PC-3 (cell line): Measurements from ENCODE around the gene ADAMTS9. TPM values are rescaled to one million over a fixed set of nuclear protein-coding genes. Genes with fewer than 3 reads are reported as not detected.

Source experiments
- ATAC-seq: fragments of 200-7000 bp; cut with Tn5 transposase; 2 replicates; pipeline ENCODE4 v1.9.1; 2020; ENCODE audit warnings: mild to moderate bottlenecking, moderate library complexity
- BruUV-seq: library from RNA; stranded (reverse); fragments of 400-500 nt; replicated peaks from 2 replicates; lab custom pipeline; 2021; lab: Mats Ljungman, UMichigan
- CTCF ChIA-PET: fragments of 300-600 bp; sonication (Branson Sonifier 250); formaldehyde crosslinking; loops from one replicate; lab custom pipeline; 2022; ENCODE audit warnings: antibody characterized with exemption; lab: Charles Lee
- POLR2A ChIA-PET: fragments of 300-600 bp; sonication (Branson Sonifier 250); formaldehyde crosslinking; loops from one replicate; lab custom pipeline; 2022; ENCODE audit warnings: antibody characterized with exemption; ENCODE audit not compliant: unreplicated experiment; lab: Charles Lee
- DNase-seq: peaks from one replicate; pipeline ENCODE4 v3.0.0-alpha.2; 2015
- H2AFZ ChIP-seq: fragments of 300-600 bp; sonication (generic); 2 replicates; pipeline ENCODE4 v1.6.0; 2016; ENCODE audit warnings: antibody characterized with exemption, low read length
- H3F3A ChIP-seq: fragments of 300-600 bp; sonication (generic); one replicate; pipeline ENCODE4 v1.6.0; 2017; ENCODE audit warnings: antibody characterized with exemption, low read length, control low read depth, mild to moderate bottlenecking; ENCODE audit not compliant: unreplicated experiment
- H3K27ac ChIP-seq: fragments of 300-600 bp; sonication (generic); 2 replicates; pipeline ENCODE4 v1.5.1; 2016; ENCODE audit warnings: mild to moderate bottlenecking, low read length
- H3K27me3 ChIP-seq: fragments of 300-600 bp; sonication (generic); 2 replicates; pipeline ENCODE4 v1.6.1; 2016; ENCODE audit warnings: low read length, mixed read lengths
- H3K36me3 ChIP-seq: fragments of 300-600 bp; sonication (generic); 2 replicates; pipeline ENCODE4 v1.6.1; 2016; ENCODE audit warnings: low read depth, mixed run types, low read length, mixed read lengths
- H3K4me1 ChIP-seq: fragments of 300-600 bp; sonication (generic); 2 replicates; pipeline ENCODE4 v1.5.1; 2016; ENCODE audit warnings: low read length; ENCODE audit not compliant: insufficient read depth
- H3K4me2 ChIP-seq: fragments of 300-600 bp; sonication (generic); 2 replicates; pipeline ENCODE4 v1.6.0; 2016; ENCODE audit warnings: low read length
- H3K4me3 ChIP-seq: fragments of 300-600 bp; sonication (generic); 2 replicates; pipeline ENCODE4 v1.5.1; 2016; ENCODE audit warnings: mild to moderate bottlenecking, low read length, mixed read lengths
- H3K79me2 ChIP-seq: fragments of 300-600 bp; sonication (generic); 2 replicates; pipeline ENCODE4 v1.6.1; 2017; ENCODE audit warnings: low read length, mixed read lengths
- H3K9ac ChIP-seq: fragments of 300-600 bp; sonication (generic); 2 replicates; pipeline ENCODE4 v1.6.0; 2016; ENCODE audit warnings: mild to moderate bottlenecking, low read length
- H3K9me2 ChIP-seq: fragments of 300-600 bp; sonication (generic); replicated peaks from 2 replicates; pipeline ENCODE4 v1.6.1; 2016; ENCODE audit warnings: mixed run types, low read length, mixed read lengths
- H3K9me3 ChIP-seq: fragments of 300-600 bp; sonication (generic); 2 replicates; pipeline ENCODE4 v1.6.1; 2016; ENCODE audit warnings: low read length, mixed read lengths
- H4K20me1 ChIP-seq: fragments of 300-600 bp; sonication (generic); 2 replicates; pipeline ENCODE4 v1.6.1; 2016; ENCODE audit warnings: low read length, mixed read lengths
- EZH2 ChIP-seq: fragments of 300-600 bp; sonication (generic); IDR thresholded peaks from one replicate; pipeline ENCODE4 v1.6.1; 2017; ENCODE audit warnings: antibody characterized with exemption, mild to moderate bottlenecking, low read length; ENCODE audit not compliant: unreplicated experiment
- EZH2phosphoT487 ChIP-seq: fragments of 300-600 bp; sonication (generic); IDR thresholded peaks from 2 replicates; pipeline ENCODE4 v1.6.1; 2018; ENCODE audit warnings: mild to moderate bottlenecking, antibody characterized with exemption, low read length, borderline replicate concordance
- intact Hi-C: fragments of 100-400 bp; cut with micrococcal nuclease; formaldehyde crosslinking; loops from 2 replicates; pipeline ENCODE4 v1.9.0; 2023
- total RNA-seq: library from RNA; depleted of rRNA; stranded (reverse); fragments of >200 nt; gene quantifications from 2 replicates; pipeline ENCODE4 v1.2.3, GENCODE V29; 2014
- TF ChIP-seq, protein P1 (sequence below): fragments of 300-600 bp; sonication (generic); conservative IDR thresholded peaks from 2 replicates; pipeline ENCODE4 v1.5.1; 2017; ENCODE audit warnings: antibody characterized with exemption, low read depth, mild to moderate bottlenecking, low read length

Gene ADAMTS9
- total RNA-seq, 1 experiment from 2014 or later, result 0.55 TPM

DNA sequence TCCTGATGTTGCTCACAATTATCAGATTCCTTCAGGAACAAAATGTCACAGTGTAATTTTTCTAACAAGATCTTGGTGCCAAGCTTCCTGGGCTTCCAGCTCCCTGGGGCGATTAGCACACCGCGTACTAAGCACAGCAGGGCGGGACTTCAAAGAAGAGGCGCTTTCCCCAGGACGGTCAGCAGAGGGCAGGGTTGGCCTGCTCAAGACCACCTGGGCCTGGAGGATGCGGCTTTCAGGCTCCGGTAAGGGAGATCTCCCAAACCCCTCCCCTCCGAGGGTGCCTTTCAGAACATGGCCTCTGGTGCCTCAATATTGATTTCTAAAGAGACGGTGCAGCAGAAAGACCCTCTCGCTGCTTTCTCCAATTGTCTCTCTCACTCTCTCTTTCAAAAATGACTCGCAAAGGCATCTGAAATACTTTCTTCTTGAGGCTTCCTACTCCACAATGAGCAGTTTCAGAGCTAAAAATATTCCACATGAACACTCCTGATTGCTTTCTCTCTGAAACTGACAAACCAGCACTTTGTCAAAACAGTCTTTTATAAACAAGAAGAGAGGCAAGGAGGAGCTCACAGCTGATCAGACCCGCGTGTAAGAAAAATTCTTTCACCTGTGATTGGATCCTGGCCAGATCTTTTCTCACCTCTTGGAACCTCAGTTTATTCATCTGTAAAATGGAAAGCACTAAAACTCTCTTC lies 154.0 kb downstream of the ADAMTS9 start:
- H3K9ac ChIP-seq, result no peak overlapping the region
- peak overlapping the region; percentile 47; the same call in 1 of the 2 replicates for H2AFZ ChIP-seq
- no TSS peak for BruUV-seq
- ChIA-PET CTCF (no interaction called here), POLR2A (no interaction called here)
- H3K4me1 ChIP-seq, result no peaks in the 10 kb centered on the region
- H3F3A ChIP-seq, result no peaks in the 10 kb centered on the region
- intact Hi-C loops, result no loop called here
- H3K36me3 ChIP-seq, result no peaks in the 10 kb centered on the region
- no peaks in the 10 kb centered on the region for H3K9me3 ChIP-seq
- no peaks in the 10 kb centered on the region for H4K20me1 ChIP-seq
- peak overlapping the region; percentile 35; the same call in 1 of the 2 replicates for H3K4me2 ChIP-seq
- peak; percentile 88 for ATAC-seq
- H3K27me3 ChIP-seq, result peaks cover 9% of the 10 kb centered on the region; the same call in 1 of the 2 replicates
- no peak overlapping the region for H3K4me3 ChIP-seq
- peak; percentile 64 for DNase-seq
- no peaks in the 10 kb centered on the region for H3K9me2 ChIP-seq
- no peaks in the 10 kb centered on the region for H3K79me2 ChIP-seq
- H3K27ac ChIP-seq, result no peak overlapping the region
- TF ChIP-seq, protein P1, sequence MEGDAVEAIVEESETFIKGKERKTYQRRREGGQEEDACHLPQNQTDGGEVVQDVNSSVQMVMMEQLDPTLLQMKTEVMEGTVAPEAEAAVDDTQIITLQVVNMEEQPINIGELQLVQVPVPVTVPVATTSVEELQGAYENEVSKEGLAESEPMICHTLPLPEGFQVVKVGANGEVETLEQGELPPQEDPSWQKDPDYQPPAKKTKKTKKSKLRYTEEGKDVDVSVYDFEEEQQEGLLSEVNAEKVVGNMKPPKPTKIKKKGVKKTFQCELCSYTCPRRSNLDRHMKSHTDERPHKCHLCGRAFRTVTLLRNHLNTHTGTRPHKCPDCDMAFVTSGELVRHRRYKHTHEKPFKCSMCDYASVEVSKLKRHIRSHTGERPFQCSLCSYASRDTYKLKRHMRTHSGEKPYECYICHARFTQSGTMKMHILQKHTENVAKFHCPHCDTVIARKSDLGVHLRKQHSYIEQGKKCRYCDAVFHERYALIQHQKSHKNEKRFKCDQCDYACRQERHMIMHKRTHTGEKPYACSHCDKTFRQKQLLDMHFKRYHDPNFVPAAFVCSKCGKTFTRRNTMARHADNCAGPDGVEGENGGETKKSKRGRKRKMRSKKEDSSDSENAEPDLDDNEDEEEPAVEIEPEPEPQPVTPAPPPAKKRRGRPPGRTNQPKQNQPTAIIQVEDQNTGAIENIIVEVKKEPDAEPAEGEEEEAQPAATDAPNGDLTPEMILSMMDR, result peak; percentile 66
- TF ChIP-seq EZH2phosphoT487, result no peak

DNA sequence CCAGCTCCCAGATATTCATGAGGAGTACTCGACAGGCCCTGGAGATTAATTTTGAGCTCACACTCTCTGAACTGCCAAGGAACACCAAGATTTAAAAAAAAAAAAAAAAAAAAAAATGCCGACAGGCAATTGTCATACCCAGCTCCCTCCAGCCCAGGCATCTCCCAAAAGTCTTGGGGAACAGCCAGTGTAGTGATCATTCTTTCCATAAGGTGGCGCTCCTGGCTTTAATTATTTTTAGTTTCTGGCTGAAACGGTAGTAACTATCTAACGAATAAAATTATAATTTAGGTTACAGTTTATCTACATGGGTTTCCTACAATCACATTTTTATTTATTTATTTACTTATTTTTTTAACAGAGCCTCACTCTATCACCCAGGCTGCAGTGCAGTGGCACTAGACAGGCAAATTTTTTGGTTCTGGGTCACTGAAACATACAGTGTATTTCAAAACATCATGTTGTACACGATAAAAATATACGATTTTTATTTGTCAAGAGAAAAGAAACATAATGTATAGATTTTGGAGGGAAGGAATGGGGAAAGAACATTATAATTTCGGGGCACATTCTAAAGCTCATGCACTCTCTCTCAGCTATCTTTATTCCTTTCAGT lies 157.3 kb downstream of the ADAMTS9 start:
- Histone ChIP-seq H3K9me3 (no peaks in the 10 kb centered on the region), H3K9me2 (no peaks in the 10 kb centered on the region), H3K4me2 (no peak overlapping the region), H3F3A (no peaks in the 10 kb centered on the region), H3K36me3 (no peaks in the 10 kb centered on the region), H3K9ac (no peak overlapping the region), H3K79me2 (no peaks in the 10 kb centered on the region), H3K4me3 (no peak overlapping the region), H2AFZ (no peak overlapping the region), H4K20me1 (no peaks in the 10 kb centered on the region), H3K27ac (no peak overlapping the region), H3K27me3 (no peaks in the 10 kb centered on the region), H3K4me1 (no peaks in the 10 kb centered on the region)
- DNase-seq, result peak; percentile 62
- POLR2A ChIA-PET, result no interaction called here
- no TSS peak for BruUV-seq
- ATAC-seq, result no peak
- intact Hi-C loops, result no loop called here
- no peak for TF ChIP-seq EZH2phosphoT487
- TF ChIP-seq, protein P1, result peak; percentile 44; the same call in 1 of the 2 replicates
- CTCF ChIA-PET, result interaction anchor here (0.6 to 0.7 kb wide), 2 partner anchors 16 to 1414 kb away, joined by 3 to 9 read pairs; no protein-coding TSS in a partner anchor

DNA sequence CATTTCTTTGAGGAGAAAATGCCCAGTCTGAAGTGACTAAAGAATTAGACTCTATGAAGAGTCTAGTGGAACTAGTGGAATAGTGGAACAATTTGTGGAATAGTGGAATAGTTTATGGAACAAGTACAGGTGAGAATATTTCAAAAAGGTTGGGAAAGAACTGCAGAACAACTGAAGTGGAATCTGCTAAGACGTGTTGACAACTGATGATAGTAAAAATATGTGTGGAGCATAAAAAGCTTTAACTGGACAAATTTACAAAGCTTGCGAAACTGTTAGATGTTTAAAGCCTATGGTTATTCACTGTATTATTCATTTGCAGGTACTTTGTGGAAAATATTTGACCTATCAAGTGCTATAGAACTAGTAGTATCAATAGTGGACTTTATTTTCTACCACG lies 164.5 kb downstream of the ADAMTS9 start:
- H2AFZ ChIP-seq, result no peak overlapping the region
- H3F3A ChIP-seq, result no peaks in the 10 kb centered on the region
- no peak for DNase-seq
- H3K27me3 ChIP-seq, result no peaks in the 10 kb centered on the region
- no peaks in the 10 kb centered on the region for H3K9me3 ChIP-seq
- TF ChIP-seq, protein P1, result no peak
- TF ChIP-seq EZH2phosphoT487, result no peak
- no peak for TF ChIP-seq EZH2
- H3K27ac ChIP-seq, result no peak overlapping the region
- no peaks in the 10 kb centered on the region for H3K36me3 ChIP-seq
- H3K9me2 ChIP-seq, result no peaks in the 10 kb centered on the region
- CTCF ChIA-PET, result no interaction called here
- BruUV-seq, result no TSS peak
- no peak overlapping the region for H3K4me3 ChIP-seq
- no peak overlapping the region for H3K9ac ChIP-seq
- no peak for ATAC-seq
- H4K20me1 ChIP-seq, result no peaks in the 10 kb centered on the region
- H3K79me2 ChIP-seq, result no peaks in the 10 kb centered on the region
- H3K4me2 ChIP-seq, result no peak overlapping the region
- intact Hi-C loops, result no loop called here
- H3K4me1 ChIP-seq, result no peaks in the 10 kb centered on the region
- POLR2A ChIA-PET, result no interaction called here
